Omental fat pad (tissue), 4 donors: ENCODE measurements around the gene AFDN. TPM values are rescaled to one million over a fixed set of nuclear protein-coding genes. Genes with fewer than 3 reads are reported as not detected.

Experiments
- ATAC-seq: fragments of 150-250 bp; one replicate; pipeline ENCODE4 v1.9.1; 2016; ENCODE audit warnings: mild to moderate bottlenecking, moderate library complexity; ENCODE audit not compliant: low FRiP score
- DNase-seq: peaks from one replicate; pipeline ENCODE4 v3.0.0-alpha.2; 2019; ENCODE audit warnings: low spot score
- total RNA-seq, 4 donors: library from RNA; depleted of rRNA; stranded (reverse); fragments of >200 nt; gene quantifications; one replicate each; pipeline ENCODE4 v1.1.0, GENCODE V29; 2016
- TF ChIP-seq, protein P1 (sequence below), 3 donors: fragments of 450-650 bp; IDR thresholded peaks; one replicate each; pipeline ENCODE4 v1.5.1; 2016 to 2017; ENCODE audit warnings: antibody characterized with exemption in 3 of 3, mild to moderate bottlenecking in 3 of 3, moderate library complexity in 2 of 3

The AFDN gene
- total RNA-seq, 4 donors from 2014 or later: 114 to 166 (median 125) TPM

DNA sequence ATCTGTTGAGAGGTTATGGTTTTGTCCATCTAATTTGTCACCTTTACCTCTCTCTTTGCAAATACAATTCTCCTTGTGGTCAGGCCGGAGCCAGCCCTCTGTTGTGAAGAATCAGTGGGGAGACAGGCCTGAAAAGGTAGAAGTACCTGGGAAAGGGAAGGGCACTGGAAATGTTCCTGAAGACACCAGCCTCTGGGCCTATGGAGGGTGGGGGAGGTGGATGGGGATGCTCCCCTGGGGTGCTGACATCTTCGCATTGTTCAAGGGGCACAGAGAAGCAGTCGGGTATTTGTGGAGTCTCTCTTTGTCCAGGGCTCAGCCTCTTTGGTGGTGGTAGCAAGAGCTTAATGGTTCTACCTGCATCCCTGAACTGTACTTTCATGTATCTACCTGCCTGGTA, 24.4 kb upstream of the AFDN start:
- DNase-seq: no peak

DNA sequence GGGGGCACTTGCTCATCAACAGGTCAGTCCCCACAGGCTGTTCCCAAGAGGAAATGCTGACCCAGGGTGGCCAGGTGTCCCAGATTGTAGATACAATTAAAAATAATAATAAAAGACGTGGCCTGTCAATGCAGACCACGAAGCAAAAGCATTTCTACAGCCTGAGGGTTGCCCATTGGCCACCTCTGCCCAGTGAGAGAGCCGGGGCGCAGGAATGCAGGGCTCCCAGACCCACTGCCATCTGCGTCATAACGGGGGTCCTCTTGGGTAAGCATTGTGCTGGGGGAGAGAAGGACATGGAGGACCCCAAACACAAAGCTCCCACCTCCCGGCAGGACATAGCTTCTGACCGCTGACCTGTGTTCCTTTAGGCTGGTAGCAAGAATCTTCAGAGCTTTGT, 22.9 kb upstream of the AFDN start:
- DNase-seq (no peak), ATAC-seq (no peak)
- TF ChIP-seq, protein P1, sequence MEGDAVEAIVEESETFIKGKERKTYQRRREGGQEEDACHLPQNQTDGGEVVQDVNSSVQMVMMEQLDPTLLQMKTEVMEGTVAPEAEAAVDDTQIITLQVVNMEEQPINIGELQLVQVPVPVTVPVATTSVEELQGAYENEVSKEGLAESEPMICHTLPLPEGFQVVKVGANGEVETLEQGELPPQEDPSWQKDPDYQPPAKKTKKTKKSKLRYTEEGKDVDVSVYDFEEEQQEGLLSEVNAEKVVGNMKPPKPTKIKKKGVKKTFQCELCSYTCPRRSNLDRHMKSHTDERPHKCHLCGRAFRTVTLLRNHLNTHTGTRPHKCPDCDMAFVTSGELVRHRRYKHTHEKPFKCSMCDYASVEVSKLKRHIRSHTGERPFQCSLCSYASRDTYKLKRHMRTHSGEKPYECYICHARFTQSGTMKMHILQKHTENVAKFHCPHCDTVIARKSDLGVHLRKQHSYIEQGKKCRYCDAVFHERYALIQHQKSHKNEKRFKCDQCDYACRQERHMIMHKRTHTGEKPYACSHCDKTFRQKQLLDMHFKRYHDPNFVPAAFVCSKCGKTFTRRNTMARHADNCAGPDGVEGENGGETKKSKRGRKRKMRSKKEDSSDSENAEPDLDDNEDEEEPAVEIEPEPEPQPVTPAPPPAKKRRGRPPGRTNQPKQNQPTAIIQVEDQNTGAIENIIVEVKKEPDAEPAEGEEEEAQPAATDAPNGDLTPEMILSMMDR (IDR thresholded peaks at IDR 0.05): no peak

More for the DNA sequence above, 24.4 kb upstream of the AFDN start:
- ATAC-seq: no peak
- TF ChIP-seq, protein P1 (IDR thresholded peaks at IDR 0.05): no peak

DNA sequence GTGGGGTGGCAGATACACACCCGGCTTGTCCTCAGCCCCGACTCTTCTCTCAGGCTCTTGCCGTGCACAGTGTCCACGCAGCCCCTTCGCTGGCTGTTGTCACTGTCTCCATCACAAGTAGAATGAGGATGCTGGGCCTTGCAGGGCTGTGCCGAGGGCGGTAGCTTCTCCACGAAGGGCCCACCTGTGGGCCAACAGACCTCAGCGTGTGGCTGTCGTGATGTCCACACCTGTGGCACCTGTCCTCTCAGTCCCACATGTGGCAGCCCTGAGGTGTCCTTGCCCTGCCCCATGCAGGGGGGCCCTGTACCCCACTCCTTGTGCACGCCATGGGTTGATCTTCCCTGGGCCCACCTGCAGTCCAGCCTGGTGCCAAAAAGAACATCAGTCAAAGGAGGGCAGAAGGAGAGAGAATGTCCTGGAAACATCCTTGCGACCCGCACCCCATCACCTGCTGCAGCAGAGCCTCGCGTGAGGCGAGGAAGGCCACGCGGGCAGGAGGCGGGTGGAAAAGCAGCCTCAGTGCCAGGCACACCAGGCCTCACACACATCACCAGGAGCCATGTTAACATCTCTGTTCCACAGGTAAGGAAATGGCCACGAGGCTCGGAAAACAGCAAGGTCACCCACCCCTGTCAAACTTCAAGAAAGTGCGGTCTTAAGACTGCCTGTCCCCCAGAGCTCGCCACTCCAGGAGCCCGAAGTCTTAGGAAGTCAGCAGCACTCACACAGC, 22.3 kb upstream of the AFDN start:
- ATAC-seq (no peak), DNase-seq (no peak)
- TF ChIP-seq, protein P1 (IDR thresholded peaks at IDR 0.05): no peak

DNA sequence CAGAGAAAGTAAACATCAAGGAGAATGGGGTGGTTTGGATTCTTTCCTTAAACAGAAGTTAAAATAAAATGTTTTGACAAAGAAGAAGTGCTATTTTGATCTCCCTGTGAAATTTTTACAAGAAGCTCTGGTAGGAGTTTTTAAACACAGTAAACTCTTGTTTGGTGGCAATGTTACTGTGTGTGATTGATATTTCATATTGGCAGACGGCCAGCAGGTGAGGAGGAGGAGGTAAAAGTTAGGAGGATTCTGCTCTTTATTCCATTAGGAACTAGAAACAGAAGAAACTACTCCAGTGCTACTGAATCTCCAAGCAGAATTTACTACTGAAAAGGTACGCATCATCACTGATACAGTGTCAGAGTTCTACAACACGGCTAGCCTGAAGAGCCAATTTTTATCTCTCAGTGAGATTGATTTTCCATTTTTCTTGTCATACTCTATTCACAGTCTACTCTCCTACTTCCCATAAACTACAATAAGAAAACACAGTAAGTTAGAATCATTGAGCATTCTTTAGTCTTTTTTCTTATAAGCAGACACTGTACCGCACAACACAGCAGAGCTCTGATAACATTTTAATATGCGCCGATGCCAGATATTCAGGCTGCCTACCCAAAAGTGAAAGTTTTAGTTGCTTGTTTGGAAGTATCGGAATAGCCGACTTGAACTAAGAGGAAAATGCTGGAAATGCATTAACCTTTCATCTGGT, 21.2 kb upstream of the AFDN start:
- DNase-seq: no peak
- no peak for ATAC-seq
- TF ChIP-seq, protein P1 (IDR thresholded peaks at IDR 0.05): no peak

DNA sequence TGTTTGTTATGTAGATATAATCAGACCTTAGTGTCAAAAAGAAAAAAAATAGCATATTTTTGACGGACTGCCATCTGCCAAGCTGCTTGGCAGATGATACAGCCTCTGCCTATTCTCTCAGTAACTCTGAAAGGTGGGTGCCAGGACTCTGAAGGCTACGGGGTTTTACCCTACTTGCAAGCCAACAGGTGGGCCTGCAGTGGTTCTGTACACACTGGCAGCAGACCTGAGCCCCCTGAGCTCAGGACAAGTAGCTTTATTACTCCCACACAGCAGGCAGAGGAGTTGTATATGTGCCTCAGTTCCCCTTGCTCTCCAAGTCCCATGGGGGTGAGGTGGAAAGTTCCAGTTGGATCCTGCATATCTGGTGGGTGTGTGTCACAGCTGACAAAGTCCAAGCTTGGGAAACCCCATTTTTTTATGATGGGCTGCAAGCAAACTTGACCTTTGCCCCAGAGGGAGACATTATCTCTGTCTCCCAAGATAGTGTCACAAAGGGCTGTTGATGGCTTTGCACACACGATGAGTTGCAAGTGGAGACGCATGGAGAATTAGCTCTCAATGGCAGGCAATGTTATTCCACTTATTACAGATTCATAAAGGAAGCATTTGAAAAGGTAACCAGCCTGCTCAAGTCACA, 20.5 kb upstream of the AFDN start:
- ATAC-seq: no peak
- TF ChIP-seq, protein P1 (IDR thresholded peaks at IDR 0.05): no peak
- DNase-seq: no peak

DNA sequence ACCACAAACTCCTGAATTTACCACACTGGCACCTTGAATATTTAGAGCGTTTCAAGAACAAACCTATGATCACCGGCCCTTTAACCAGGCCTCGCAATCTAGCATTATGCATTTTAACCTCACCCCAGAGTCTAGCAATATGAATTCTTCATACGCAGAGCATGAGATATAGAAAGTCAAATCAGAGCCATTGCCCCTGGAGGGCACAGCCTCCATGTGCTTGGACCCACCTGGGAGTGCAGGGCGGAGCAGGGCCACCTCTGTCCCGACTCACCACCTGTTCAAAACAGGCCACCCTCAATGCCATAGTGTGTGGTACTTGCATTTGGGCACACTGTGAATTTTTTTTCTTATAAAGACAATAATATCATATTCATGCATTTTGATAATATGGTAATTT, 19.5 kb upstream of the AFDN start:
- no peak for ATAC-seq
- no peak for DNase-seq
- TF ChIP-seq, protein P1 (IDR thresholded peaks at IDR 0.05): no peak
